Measurements from ENCODE around the gene KDM5B. TPM values are rescaled to one million over a fixed set of nuclear protein-coding genes. Genes with fewer than 3 reads are reported as not detected.
"Not testable (repeated sequence)": the region's sequence is repeated elsewhere in the genome, so short reads cannot be mapped to it uniquely, and the experiment has no call there.

Gene KDM5B
- total RNA-seq, 2 experiments from 2014 or later = not detected

DNA sequence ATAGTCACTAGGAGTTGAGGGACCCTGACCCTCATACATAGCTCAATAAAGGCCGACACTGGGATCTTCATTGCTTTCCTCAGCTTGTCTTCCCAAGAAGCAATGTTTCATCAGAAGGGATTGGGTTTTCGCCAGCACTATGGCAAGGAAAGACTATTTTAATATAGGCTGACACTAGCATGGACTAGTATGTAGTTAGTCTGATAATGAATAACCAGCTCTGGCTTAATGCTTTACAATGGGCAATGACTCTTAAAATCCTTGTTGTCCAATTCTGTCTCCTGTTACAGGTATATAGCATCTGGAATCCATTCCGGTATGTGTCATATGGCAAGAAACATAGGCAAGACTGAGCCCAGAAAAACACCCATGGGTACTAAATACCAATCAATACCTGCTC is 82.7 kb downstream of the KDM5B start:
- H2AFZ ChIP-seq (ENCODE audit: low read length) = no peak overlapping the region
- POLR2A ChIA-PET = interaction anchor here (1.0 kb wide), 1 partner anchor 34 kb away, joined by 3 read pairs; no protein-coding TSS in a partner anchor
- no peaks in the 10 kb centered on the region for H3K36me3 ChIP-seq (ENCODE audit: insufficient read depth, low read length)
- H3K4me1 ChIP-seq (ENCODE audit: insufficient read depth, low read length, poor library complexity, severe bottlenecking) = no peaks in the 10 kb centered on the region
- no peaks in the 10 kb centered on the region for H4K20me1 ChIP-seq (ENCODE audit: insufficient read depth, low read length)
- H3K4me2 ChIP-seq (ENCODE audit: low read length) = no peak overlapping the region
- H3K27ac ChIP-seq (ENCODE audit: low read depth, low read length, poor library complexity, severe bottlenecking) = no peak overlapping the region
- TF ChIP-seq CTCF (conservative IDR thresholded peaks at IDR 0.05; ENCODE audit: low read length) (no peak), EZH2phosphoT487 (IDR thresholded peaks at IDR 0.05; ENCODE audit: borderline replicate concordance, low read depth, low read length) (no peak)
- no TSS peak for BruUV-seq (replicated peaks)
- no peak for DNase-seq (ENCODE audit: low spot score)
- intact Hi-C loops (cut with micrococcal nuclease; ENCODE audit: unreplicated experiment) = no loop called here
- no peaks in the 10 kb centered on the region for H3K9me2 ChIP-seq (ENCODE audit: insufficient read depth, low read length)
- no peaks in the 10 kb centered on the region for H3K79me2 ChIP-seq (ENCODE audit: insufficient read depth, low read depth, low read length)
- no peak overlapping the region for H3K4me3 ChIP-seq (ENCODE audit: low read depth, low read length, poor library complexity, severe bottlenecking)
- CTCF ChIA-PET (ENCODE audit: unreplicated experiment) = no interaction called here
- H3K9me3 ChIP-seq (ENCODE audit: low read length) = no peaks in the 10 kb centered on the region

GRCh38 chr1:202723708-202724107 is 84.5 kb downstream of the KDM5B start:
- TF ChIP-seq EZH2phosphoT487 (IDR thresholded peaks at IDR 0.05; ENCODE audit: borderline replicate concordance, low read depth, low read length) (no peak), CTCF (conservative IDR thresholded peaks at IDR 0.05; ENCODE audit: low read length) (no peak)
- H4K20me1 ChIP-seq (ENCODE audit: insufficient read depth, low read length) = no peaks in the 10 kb centered on the region
- H3K4me3 ChIP-seq (ENCODE audit: low read depth, low read length, poor library complexity, severe bottlenecking) = no peak overlapping the region
- no peak overlapping the region for H2AFZ ChIP-seq (ENCODE audit: low read length)
- no peaks in the 10 kb centered on the region for H3K4me1 ChIP-seq (ENCODE audit: insufficient read depth, low read length, poor library complexity, severe bottlenecking)
- ChIA-PET POLR2A (interaction anchor here (0.6 kb wide), 1 partner anchor 370 kb away, joined by 3 read pairs; no protein-coding TSS in a partner anchor), CTCF (ENCODE audit: unreplicated experiment) (no interaction called here)
- intact Hi-C loops (cut with micrococcal nuclease; ENCODE audit: unreplicated experiment) = no loop called here
- no peaks in the 10 kb centered on the region for H3K36me3 ChIP-seq (ENCODE audit: insufficient read depth, low read length)
- no peak overlapping the region for H3K4me2 ChIP-seq (ENCODE audit: low read length)
- no peak overlapping the region for H3K27ac ChIP-seq (ENCODE audit: low read depth, low read length, poor library complexity, severe bottlenecking)
- H3K9me2 ChIP-seq (ENCODE audit: insufficient read depth, low read length) = no peaks in the 10 kb centered on the region
- DNase-seq (ENCODE audit: low spot score) = no peak
- no peaks in the 10 kb centered on the region for H3K79me2 ChIP-seq (ENCODE audit: insufficient read depth, low read depth, low read length)
- no TSS peak for BruUV-seq (replicated peaks)
- no peaks in the 10 kb centered on the region for H3K9me3 ChIP-seq (ENCODE audit: low read length)

GRCh38 chr1:202723046-202723445 is 85.2 kb downstream of the KDM5B start:
- H4K20me1 ChIP-seq (ENCODE audit: insufficient read depth, low read length); POLR2A ChIA-PET; H3K4me3 ChIP-seq (ENCODE audit: low read depth, low read length, poor library complexity, severe bottlenecking); intact Hi-C loops (cut with micrococcal nuclease; ENCODE audit: unreplicated experiment); H3K4me2 ChIP-seq (ENCODE audit: low read length); BruUV-seq (replicated peaks); H3K9me2 ChIP-seq (ENCODE audit: insufficient read depth, low read length); CTCF ChIA-PET (ENCODE audit: unreplicated experiment); H2AFZ ChIP-seq (ENCODE audit: low read length); DNase-seq (ENCODE audit: low spot score); H3K79me2 ChIP-seq (ENCODE audit: insufficient read depth, low read depth, low read length); H3K36me3 ChIP-seq (ENCODE audit: insufficient read depth, low read length); H3K27ac ChIP-seq (ENCODE audit: low read depth, low read length, poor library complexity, severe bottlenecking); H3K9me3 ChIP-seq (ENCODE audit: low read length); H3K4me1 ChIP-seq (ENCODE audit: insufficient read depth, low read length, poor library complexity, severe bottlenecking): not testable (repeated sequence)
